Neural progenitor cell (in vitro differentiated cells): ENCODE results near the gene ELP6. TPM values are rescaled to one million over a fixed set of nuclear protein-coding genes. Genes with fewer than 3 reads are reported as not detected.

Experiments used
- DNase-seq: peaks from one replicate; pipeline ENCODE4 v3.0.0-alpha.2; 2016; ENCODE audit warnings: low spot score
- H2AFZ ChIP-seq: fragments of 200-600 bp; sonication (generic); replicated peaks from 2 replicates; pipeline ENCODE4 v1.6.1; 2016; ENCODE audit warnings: antibody characterized with exemption
- H3F3A ChIP-seq: fragments of 200-600 bp; sonication (generic); 2 replicates; pipeline ENCODE4 v1.6.1; 2016; ENCODE audit warnings: antibody characterized with exemption, low read depth
- H3K27ac ChIP-seq: fragments of 200-600 bp; sonication (generic); 2 replicates; pipeline ENCODE4 v1.5.1; 2016; ENCODE audit warnings: mild to moderate bottlenecking
- H3K27me3 ChIP-seq: fragments of 200-600 bp; sonication (generic); 2 replicates; pipeline ENCODE4 v1.6.1; 2016; ENCODE audit warnings: mild to moderate bottlenecking, moderate library complexity
- H3K36me3 ChIP-seq: fragments of 200-600 bp; sonication (generic); 2 replicates; pipeline ENCODE4 v1.5.1; 2016
- H3K4me1 ChIP-seq: fragments of 200-600 bp; sonication (generic); 2 replicates; pipeline ENCODE4 v1.6.1; 2016; ENCODE audit warnings: mixed run types
- H3K4me2 ChIP-seq: fragments of 200-600 bp; sonication (generic); 2 replicates; pipeline ENCODE4 v1.6.1; 2016
- H3K4me3 ChIP-seq: fragments of 200-600 bp; sonication (generic); 2 replicates; pipeline ENCODE4 v1.5.1; 2016
- H3K79me2 ChIP-seq: fragments of 200-600 bp; sonication (generic); 2 replicates; pipeline ENCODE4 v1.6.1; 2016; ENCODE audit warnings: low read depth
- H3K9ac ChIP-seq: fragments of 200-600 bp; sonication (generic); 2 replicates; pipeline ENCODE4 v1.6.1; 2016
- H3K9me3 ChIP-seq: fragments of 200-600 bp; sonication (generic); 2 replicates; pipeline ENCODE4 v1.5.1; 2016; ENCODE audit warnings: low read depth
- H4K20me1 ChIP-seq: fragments of 200-600 bp; sonication (generic); 2 replicates; pipeline ENCODE4 v1.6.1; 2016; ENCODE audit warnings: low read depth
- H3K27ac Mint-ChIP-seq: 3 replicates; pipeline ENCODE4 v1.8.0; 2021; ENCODE audit warnings: mixed read lengths
- H3K27me3 Mint-ChIP-seq: 2 replicates; pipeline ENCODE4 v1.8.0; 2022; ENCODE audit warnings: low read depth, mild to moderate bottlenecking, inconsistent platforms, moderate library complexity, mixed read lengths; ENCODE audit not compliant: insufficient read depth
- H3K36me3 Mint-ChIP-seq: 3 replicates; pipeline ENCODE4 v1.8.0; 2021; ENCODE audit warnings: mixed read lengths
- H3K4me1 Mint-ChIP-seq: 3 replicates; pipeline ENCODE4 v1.8.0; 2021; ENCODE audit warnings: mixed read lengths
- H3K4me3 Mint-ChIP-seq: 3 replicates; pipeline ENCODE4 v1.8.0; 2021; ENCODE audit warnings: mild to moderate bottlenecking, moderate library complexity, mixed read lengths
- H3K9me3 Mint-ChIP-seq: 3 replicates; pipeline ENCODE4 v1.8.0; 2020; ENCODE audit warnings: mixed read lengths
- EZH2 ChIP-seq: fragments of 200-600 bp; sonication (generic); IDR thresholded peaks from 2 replicates; pipeline ENCODE4 v1.6.1; 2017; ENCODE audit warnings: antibody characterized with exemption, mild to moderate bottlenecking, moderate library complexity
- EZH2phosphoT487 ChIP-seq: fragments of 200-600 bp; sonication (generic); IDR thresholded peaks from 2 replicates; pipeline ENCODE4 v1.6.1; 2017; ENCODE audit warnings: antibody characterized with exemption
- total RNA-seq: library from RNA; depleted of rRNA; stranded (reverse); fragments of >200 nt; gene quantifications from 2 replicates; pipeline ENCODE4 v1.2.3, GENCODE V29; 2015; ENCODE audit warnings: low replicate concordance
- TF ChIP-seq, protein P1 (sequence below): fragments of 200-600 bp; sonication (generic); IDR thresholded peaks from 2 replicates; pipeline ENCODE4 v1.5.1; 2017; ENCODE audit warnings: antibody characterized with exemption, mild to moderate bottlenecking

Gene ELP6
- total RNA-seq, 1 donor from 2014 or later = 32.9 TPM

DNA sequence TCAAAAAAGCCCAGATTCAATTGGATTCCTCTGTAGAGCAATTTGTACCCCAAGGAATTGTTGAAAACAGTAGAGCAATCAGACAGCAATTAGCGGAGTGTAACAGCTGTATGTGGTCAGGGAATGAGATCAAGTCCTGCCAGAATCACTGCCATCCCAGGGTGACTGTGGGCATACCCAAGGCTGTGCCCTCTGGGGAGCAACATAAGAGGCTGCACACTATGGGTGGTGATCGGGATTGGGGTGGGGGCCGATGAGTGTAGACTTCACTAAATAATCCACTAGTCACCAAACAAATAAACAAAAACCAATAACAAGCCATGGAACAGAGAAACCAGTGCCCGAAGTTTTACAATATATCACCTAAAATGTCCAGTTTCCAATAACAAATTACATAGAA, 12.1 kb upstream of the ELP6 start:
- TF ChIP-seq EZH2phosphoT487 = no peak
- no peak for TF ChIP-seq EZH2
- TF ChIP-seq, protein P1, sequence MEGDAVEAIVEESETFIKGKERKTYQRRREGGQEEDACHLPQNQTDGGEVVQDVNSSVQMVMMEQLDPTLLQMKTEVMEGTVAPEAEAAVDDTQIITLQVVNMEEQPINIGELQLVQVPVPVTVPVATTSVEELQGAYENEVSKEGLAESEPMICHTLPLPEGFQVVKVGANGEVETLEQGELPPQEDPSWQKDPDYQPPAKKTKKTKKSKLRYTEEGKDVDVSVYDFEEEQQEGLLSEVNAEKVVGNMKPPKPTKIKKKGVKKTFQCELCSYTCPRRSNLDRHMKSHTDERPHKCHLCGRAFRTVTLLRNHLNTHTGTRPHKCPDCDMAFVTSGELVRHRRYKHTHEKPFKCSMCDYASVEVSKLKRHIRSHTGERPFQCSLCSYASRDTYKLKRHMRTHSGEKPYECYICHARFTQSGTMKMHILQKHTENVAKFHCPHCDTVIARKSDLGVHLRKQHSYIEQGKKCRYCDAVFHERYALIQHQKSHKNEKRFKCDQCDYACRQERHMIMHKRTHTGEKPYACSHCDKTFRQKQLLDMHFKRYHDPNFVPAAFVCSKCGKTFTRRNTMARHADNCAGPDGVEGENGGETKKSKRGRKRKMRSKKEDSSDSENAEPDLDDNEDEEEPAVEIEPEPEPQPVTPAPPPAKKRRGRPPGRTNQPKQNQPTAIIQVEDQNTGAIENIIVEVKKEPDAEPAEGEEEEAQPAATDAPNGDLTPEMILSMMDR = no peak
- peaks cover 17% of the 10 kb centered on the region for H3K4me1 Mint-ChIP-seq

DNA sequence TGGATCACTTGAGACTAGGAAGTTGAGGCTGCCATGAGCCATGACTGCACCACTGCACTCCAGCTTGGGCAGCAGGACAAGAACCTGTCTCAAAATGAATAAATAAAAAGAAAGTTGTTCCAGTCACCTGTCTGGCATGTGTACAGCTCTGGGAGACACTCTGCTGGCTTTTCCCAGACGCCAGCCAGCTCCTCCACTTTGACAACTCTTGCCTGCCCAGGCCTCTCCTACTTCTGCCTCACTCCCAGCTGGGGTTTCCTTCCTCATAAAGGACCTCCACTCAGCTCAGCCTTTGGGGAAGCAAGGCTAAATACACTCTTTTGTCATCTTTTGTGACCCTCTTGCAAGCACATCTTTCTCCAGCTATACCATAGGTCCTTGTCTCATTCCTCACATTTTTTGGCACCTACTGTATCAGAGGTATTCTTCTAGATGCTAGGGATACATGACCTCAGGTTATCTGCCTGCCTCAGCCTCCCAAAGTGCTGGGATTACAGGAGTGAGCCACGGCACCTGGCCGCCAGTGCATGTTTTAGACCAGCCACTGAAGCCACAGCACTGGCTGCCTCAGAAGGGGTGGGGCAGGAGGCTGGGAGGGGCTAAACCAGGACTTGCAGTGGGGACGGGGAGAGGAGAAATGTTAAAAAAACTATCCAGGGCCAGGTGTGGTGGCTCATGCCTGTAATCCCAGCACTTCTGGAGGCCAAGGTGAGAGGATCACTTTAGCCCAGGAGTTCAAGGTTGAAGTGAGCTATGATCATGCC, 10.0 kb upstream of the ELP6 start:
- Histone ChIP-seq H2AFZ (no peak overlapping the region), H3K4me2 (no peak overlapping the region), H3K4me1 (peaks cover 11% of the 10 kb centered on the region), H4K20me1 (no peaks in the 10 kb centered on the region), H3K4me3 (no peak overlapping the region), H3K27ac (no peak overlapping the region), H3K9me3 (no peaks in the 10 kb centered on the region), H3K79me2 (no peaks in the 10 kb centered on the region), H3F3A (peaks cover 16% of the 10 kb centered on the region), H3K27me3 (peaks cover 11% of the 10 kb centered on the region), H3K36me3 (no peaks in the 10 kb centered on the region), H3K9ac (no peak overlapping the region)
- Mint-ChIP-seq H3K4me1 (peaks cover 21% of the 10 kb centered on the region), H3K27me3 (peaks cover 2% of the 10 kb centered on the region), H3K36me3 (peaks cover 3% of the 10 kb centered on the region), H3K27ac (no peak overlapping the region), H3K4me3 (no peak overlapping the region), H3K9me3 (peaks cover 10% of the 10 kb centered on the region)
- DNase-seq = no peak
- no peak for TF ChIP-seq EZH2
- no peak for TF ChIP-seq EZH2phosphoT487
- TF ChIP-seq, protein P1 = no peak

More for the DNA sequence above, 12.1 kb upstream of the ELP6 start:
- peaks cover 2% of the 10 kb centered on the region for H3K27me3 Mint-ChIP-seq
- H3K4me1 ChIP-seq = peaks cover 10% of the 10 kb centered on the region
- H3K4me2 ChIP-seq = no peak overlapping the region
- peak overlapping the region; percentile 23 for H3K27ac Mint-ChIP-seq
- peaks cover 3% of the 10 kb centered on the region for H3K36me3 Mint-ChIP-seq
- no peak overlapping the region for H3K27ac ChIP-seq
- peaks cover 15% of the 10 kb centered on the region for H3K9me3 Mint-ChIP-seq
- peaks cover 11% of the 10 kb centered on the region for H3K27me3 ChIP-seq
- no peak overlapping the region for H3K9ac ChIP-seq
- H3F3A ChIP-seq = peaks cover 13% of the 10 kb centered on the region
- H3K4me3 Mint-ChIP-seq = no peak overlapping the region
- no peaks in the 10 kb centered on the region for H4K20me1 ChIP-seq
- H3K36me3 ChIP-seq = no peaks in the 10 kb centered on the region
- H3K79me2 ChIP-seq = no peaks in the 10 kb centered on the region
- no peaks in the 10 kb centered on the region for H3K9me3 ChIP-seq
- no peak overlapping the region for H3K4me3 ChIP-seq
- DNase-seq = no peak
- H2AFZ ChIP-seq = no peak overlapping the region

DNA sequence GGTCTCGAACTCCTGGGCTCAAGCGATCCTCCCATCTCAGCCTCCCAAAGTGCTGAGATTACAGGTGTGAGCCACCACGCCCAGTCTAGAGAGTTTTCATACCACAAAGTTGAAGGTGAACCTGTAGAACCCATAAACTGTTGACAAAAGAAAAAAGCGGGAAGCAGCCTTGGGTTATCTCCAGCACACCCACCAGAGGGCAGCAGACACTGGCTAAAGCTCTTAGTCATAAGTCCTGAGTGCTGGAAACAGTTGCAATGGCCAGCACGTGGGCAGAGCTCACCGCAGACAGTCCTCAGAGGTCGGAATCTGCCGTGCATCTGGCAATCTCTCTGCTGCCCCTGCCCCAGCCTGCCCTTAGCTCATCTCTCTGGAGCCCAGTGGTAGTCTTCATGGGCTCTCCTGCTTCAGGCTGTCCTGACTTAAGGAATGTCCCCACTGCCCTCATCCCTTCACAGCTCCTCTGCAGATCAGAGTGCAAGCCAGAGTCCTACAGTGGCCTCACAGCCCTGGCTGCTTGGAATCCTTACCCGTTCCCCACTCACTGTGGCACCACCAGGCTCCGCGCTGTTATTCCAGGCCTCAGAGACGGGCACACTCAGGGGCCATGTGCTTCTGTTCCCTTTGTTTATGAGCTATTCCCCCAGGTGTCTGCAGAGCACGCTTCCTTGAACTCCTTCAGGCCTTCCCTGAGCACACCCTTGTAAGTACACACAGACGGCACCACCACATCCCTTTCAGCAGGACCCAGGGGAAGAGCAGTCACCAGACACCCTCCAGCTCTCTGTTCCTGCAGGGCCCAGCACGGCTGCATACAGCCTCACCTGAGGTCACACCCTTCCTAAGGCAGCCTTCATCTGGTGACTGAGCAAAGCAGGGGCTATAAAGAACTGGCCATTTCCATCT, 8.8 kb upstream of the ELP6 start:
- Histone ChIP-seq H3K36me3 (no peaks in the 10 kb centered on the region), H3K4me3 (no peak overlapping the region), H3K9me3 (no peaks in the 10 kb centered on the region), H3K4me2 (no peak overlapping the region), H3K9ac (no peak overlapping the region), H3F3A (peaks cover 16% of the 10 kb centered on the region), H3K27me3 (peaks cover 11% of the 10 kb centered on the region), H3K4me1 (peaks cover 11% of the 10 kb centered on the region), H3K27ac (no peak overlapping the region), H3K79me2 (no peaks in the 10 kb centered on the region), H2AFZ (peak overlapping the region; percentile 35), H4K20me1 (no peaks in the 10 kb centered on the region)
- peaks cover 21% of the 10 kb centered on the region for H3K4me1 Mint-ChIP-seq
- peak; percentile 92 for DNase-seq
- no peaks in the 10 kb centered on the region for H3K27me3 Mint-ChIP-seq
- TF ChIP-seq, protein P1 = peak; percentile 95
- no peak for TF ChIP-seq EZH2phosphoT487
- H3K4me3 Mint-ChIP-seq = no peak overlapping the region
- H3K36me3 Mint-ChIP-seq = no peaks in the 10 kb centered on the region
- H3K9me3 Mint-ChIP-seq = peaks cover 6% of the 10 kb centered on the region
- H3K27ac Mint-ChIP-seq = peak overlapping the region; percentile 10
